Fibroblast of the conjunctiva (primary cell): ENCODE data around the gene SPATS2.
"Not testable (repeated sequence)": the region's sequence is repeated elsewhere in the genome, so short reads cannot be mapped to it uniquely, and the experiment has no call there.

Experiments
- DNase-seq: peaks from one replicate; pipeline ENCODE4 v3.0.0-alpha.2; 2010; ENCODE audit warnings: low read depth

SPATS2 gene

GRCh38 chr12:49367381-49368239 lies at the start of gene SPATS2:
SPATS2 (plus strand) TSS chr12:49367462; CDS start chr12:49461013, 93,551 bp downstream.
- DNase-seq = no peak

GRCh38 chr12:49320411-49321103 lies 46.7 kb upstream of the SPATS2 start:
- not testable (repeated sequence) for DNase-seq

DNA sequence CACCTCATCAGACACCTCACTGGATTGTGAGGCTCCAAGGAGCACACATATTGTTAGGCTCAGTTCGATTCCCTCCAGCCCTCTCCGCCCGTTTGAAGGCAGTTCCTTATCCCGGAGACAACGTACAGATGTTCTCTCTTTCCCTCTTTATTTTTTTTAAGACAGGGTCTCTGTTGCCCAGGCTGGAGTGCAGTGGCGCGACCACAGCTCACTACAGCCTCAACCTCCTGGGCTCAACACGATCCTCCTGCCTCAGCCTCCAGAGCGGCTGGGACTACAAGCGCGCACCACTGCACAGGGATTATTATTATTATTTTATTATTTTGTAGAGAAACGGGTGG lies 44.9 kb upstream of the SPATS2 start:
- no peak for DNase-seq

DNA sequence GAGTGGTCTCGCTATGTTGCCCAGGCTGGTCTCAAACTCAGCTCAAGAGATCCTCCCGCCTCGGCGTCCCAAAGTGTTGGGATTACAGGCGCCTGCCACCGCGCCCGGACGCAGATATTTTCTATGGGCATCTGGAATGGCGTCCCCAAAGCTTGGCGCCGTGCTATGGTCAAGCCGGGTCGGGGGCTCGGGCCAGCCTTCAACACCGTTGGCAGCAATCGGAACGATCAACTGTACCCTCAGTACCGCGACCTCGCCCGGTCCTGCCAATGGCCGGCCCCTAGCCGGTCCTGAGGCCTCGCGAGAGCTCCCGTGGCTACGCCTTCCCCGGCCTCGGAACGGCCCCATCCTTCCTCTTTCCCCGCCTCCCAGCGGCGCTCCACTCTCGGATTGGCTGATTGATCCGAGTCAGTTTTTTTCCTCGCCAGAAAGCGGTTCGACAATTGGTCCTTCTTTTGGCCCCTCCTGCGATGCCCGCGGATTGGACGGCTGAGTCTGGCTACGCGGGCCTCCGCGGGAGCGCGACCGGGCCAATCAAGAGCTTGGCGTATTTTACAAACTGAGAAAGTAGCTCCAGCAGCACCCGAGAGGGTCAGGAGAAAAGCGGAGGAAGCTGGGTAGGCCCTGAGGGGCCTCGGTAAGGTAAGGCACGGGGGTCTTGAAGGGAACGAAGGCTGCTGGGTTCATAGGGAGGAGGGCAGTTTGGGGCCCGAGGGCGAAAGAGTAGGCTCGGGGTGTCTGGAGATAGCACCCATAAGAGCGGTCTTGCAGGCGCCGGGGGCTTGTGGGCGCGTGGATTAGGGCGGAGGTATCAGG lies 44.3 kb upstream of the SPATS2 start, which contains the start of gene TROAP:
Gene TROAP, plus strand, starts transcription at position 548 of the 816 bp plus-strand sequence. CDS start 354 bp downstream, outside the sequence.
- peak; percentile 94 for DNase-seq

GRCh38 chr12:49323524-49324097 lies 43.7 kb upstream of the SPATS2 start:
- no peak for DNase-seq

DNA sequence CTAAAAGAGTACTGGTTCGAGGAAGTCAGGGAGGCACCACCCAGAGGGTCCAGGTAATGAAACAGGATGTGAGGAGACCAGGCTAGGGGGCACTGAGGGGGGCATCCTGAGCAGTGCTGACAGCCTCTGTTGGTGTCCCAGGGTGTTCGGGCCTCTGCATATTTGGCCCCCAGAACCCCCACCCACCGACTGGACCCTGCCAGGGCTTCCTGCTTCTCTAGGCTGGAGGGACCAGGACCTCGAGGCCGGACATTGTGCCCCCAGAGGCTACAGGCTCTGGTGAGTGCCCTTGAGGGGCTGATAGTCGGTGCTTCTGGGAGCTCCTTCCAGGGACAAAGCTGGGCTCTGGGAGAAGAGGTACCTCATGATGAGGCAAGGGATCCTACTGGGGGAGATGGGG lies 41.7 kb upstream of the SPATS2 start:
- DNase-seq = no peak

DNA sequence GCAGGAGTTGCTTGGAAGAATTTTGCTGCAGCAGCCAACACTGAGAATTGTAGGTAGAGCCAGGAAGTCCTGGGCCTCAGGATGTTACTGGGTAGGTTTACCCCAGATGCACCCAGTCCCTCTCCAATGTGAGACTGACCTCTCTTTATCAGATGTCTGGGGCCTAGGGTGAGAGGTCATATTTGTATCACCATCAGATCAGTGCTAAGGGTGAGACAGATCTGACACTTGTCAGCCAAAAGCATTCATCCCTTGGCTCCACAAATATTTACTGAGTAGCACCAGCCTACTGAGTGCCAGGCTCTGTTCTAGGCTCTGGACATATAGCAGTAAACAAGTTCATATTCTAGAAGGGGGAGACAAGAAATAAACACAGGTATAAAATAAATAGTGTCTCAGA lies 39.9 kb upstream of the SPATS2 start:
- DNase-seq = no peak

DNA sequence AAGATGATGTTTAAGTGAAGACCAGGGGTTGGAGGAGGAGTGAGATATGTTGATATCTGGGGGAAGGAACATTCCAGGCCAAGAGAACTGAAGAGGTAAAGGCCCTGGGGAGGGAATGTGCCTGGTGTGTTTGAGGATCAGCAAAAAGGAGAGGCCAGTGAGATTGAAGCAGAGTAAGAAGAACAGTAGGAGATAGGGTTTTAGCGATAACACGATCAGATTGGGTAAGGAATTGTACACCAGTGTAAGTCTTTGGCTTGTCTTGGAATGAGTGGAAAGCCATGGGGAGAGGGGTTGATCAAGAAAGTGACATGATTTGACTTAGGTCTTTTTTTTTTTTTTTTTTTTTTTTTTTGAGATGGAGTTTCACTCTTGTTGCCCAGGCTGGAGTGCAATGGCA lies 39.4 kb upstream of the SPATS2 start:
- no peak for DNase-seq

GRCh38 chr12:49328816-49329215 lies 38.4 kb upstream of the SPATS2 start:
- DNase-seq = no peak

DNA sequence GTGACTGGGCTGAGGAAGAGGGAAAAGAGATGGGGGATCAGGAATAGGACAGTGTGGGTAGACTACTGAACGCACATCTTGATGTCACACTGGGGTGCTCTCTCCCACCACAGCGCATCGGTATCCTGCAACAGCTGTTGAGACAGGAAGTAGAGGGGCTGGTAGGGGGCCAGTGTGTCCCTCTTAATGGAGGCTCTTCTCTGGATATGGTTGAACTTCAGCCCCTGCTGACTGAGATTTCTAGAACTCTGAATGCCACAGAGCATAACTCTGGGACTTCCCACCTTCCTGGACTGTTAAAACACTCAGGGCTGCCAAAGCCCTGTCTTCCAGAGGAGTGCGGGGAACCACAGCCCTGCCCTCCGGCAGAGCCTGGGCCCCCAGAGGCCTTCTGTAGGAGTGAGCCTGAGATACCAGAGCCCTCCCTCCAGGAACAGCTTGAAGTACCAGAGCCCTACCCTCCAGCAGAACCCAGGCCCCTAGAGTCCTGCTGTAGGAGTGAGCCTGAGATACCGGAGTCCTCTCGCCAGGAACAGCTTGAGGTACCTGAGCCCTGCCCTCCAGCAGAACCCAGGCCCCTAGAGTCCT lies 37.1 kb upstream of the SPATS2 start:
- DNase-seq = no peak

- no peak for DNase-seq
Measured at GRCh38 chr12:49330631-49331379, 36.5 kb upstream of the SPATS2 start.

GRCh38 chr12:49331380-49332222 lies 35.7 kb upstream of the SPATS2 start:
- DNase-seq = peak; percentile 64

DNA sequence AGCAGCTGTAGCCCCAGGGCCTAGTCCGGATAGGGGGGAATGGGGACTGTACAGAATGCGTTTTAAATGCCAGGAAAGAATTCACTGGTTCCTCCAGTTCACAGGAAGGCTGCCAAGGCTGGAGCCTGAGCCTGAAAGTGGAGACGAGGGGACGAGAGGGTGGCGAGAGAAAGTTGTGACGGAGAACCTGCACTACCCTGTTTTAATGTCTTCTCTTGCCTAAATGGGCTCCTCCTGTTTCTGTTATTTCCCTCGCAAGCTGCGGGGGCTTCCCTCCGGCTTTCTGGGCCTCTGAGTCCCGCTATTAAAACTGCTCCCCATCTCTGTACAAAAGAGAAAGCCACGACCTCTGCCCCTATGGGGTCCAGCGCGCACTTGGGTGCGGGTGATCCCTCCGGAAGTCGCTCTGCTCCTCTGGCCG lies 34.8 kb upstream of the SPATS2 start:
- DNase-seq = no peak

- DNase-seq = no peak
Measured at GRCh38 chr12:49332891-49333371, 34.3 kb upstream of the SPATS2 start.

GRCh38 chr12:49333778-49334177 lies 33.5 kb upstream of the SPATS2 start:
- DNase-seq = not testable (repeated sequence)

- DNase-seq = no peak
Measured at GRCh38 chr12:49334226-49334625, 33.0 kb upstream of the SPATS2 start.

DNA sequence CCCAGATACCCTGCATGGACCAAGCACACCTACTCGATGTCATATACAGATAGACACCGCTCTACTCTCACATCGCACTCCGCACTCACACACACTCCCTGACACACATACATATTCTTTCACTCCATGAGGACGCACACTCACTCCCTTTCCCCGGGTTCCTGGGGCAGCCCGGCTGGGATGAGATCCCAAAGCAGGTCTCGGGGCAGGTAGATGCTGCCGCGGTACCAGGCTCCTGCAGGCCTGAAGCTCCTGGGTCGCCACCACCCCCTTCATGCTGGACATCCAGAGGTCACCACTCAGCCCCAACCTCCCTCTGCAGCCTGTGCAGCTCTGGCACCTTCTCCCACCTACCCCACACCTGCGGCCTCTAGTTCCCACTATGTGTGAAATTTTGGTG lies 32.6 kb upstream of the SPATS2 start:
- DNase-seq = no peak

DNA sequence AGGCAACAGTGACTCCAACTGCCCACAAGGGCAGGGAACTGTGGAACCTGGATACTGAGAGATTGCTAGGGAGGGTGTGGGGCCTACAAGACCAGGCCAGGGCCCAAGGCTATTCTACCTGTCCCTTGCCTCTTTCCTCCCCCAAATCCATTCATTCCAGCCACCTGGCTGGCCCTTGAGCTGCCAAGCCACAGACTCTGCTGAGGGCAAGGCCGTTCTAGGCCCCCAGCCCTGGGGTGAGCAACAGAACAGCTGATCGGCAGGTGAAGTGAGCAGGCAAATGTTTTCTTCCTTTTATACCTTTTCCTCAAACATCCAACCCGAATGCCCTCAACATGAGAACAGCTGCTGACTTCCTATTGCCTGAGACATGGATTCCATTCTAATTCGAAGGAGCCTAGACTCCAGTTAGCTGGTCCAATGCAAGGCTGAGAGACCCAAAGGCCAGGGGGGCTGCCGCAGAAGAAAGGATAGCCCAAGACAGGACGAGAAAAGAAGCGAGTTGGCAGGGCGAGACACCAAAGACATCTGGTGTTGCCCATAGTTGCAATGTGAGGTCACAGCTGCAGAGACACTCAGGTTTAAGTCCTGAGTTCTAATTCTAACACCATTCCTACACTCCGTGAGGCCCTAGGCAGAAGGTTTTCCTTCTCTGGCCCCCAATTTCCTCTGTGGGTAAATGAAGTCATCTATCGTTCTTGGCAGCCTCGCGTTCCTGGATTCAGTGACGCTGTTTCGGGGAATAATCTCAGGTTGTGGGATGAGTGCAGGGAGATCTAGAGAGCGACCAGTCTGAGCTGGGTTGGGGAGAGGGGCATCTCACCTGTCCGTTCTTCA lies 31.9 kb upstream of the SPATS2 start:
- no peak for DNase-seq
